Mammary epithelial cell (primary cell): ENCODE results near the gene FHIT.

Experiments
- EZH2 ChIP-seq: IDR thresholded peaks from 2 replicates; pipeline ENCODE4 v1.6.1; 2012; ENCODE audit warnings: low read length, inconsistent platforms, borderline replicate concordance
- TF ChIP-seq, protein P1 (sequence below), 2 donors: IDR thresholded peaks in 1 of 2; conservative IDR thresholded peaks in 1 of 2; 2 replicates each; pipeline ENCODE4 v1.5.1; 2011 to 2012; ENCODE audit warnings: inconsistent platforms in 2 of 2, low read length in 2 of 2, mild to moderate bottlenecking in 2 of 2, control low read depth in 1 of 2, low read depth in 1 of 2; ENCODE audit not compliant: insufficient read depth in 1 of 2; ENCODE audit errors: extremely low read depth in 1 of 2

DNA sequence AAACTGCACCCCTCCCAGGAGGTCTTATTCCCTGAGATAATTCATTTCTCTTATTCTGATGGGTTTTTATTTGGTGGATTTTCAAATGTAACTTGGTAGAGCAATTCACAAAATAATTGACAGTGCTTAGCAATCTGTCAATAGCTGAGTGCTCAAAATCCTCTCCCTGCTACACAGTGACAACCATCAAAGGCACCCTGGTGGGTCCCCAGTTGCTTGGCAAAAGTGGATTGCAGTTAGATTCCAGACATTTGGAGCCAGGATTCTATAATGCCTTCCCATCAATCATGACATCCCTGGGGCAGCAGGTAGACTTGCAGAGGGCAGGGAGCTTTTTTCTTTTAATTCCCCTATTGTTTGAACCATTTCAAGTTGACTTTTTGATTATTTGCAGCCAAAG, 59.0 kb downstream of the FHIT start:
- TF ChIP-seq, protein P1, sequence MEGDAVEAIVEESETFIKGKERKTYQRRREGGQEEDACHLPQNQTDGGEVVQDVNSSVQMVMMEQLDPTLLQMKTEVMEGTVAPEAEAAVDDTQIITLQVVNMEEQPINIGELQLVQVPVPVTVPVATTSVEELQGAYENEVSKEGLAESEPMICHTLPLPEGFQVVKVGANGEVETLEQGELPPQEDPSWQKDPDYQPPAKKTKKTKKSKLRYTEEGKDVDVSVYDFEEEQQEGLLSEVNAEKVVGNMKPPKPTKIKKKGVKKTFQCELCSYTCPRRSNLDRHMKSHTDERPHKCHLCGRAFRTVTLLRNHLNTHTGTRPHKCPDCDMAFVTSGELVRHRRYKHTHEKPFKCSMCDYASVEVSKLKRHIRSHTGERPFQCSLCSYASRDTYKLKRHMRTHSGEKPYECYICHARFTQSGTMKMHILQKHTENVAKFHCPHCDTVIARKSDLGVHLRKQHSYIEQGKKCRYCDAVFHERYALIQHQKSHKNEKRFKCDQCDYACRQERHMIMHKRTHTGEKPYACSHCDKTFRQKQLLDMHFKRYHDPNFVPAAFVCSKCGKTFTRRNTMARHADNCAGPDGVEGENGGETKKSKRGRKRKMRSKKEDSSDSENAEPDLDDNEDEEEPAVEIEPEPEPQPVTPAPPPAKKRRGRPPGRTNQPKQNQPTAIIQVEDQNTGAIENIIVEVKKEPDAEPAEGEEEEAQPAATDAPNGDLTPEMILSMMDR (conservative IDR thresholded peaks at IDR 0.05 in 1 of 2, IDR thresholded peaks at IDR 0.05 in 1 of 2; ENCODE audit: extremely low read depth in 1 of 2, insufficient read depth in 1 of 2, low read depth in 1 of 2, low read length in 2 of 2) = no peak
- no peak for TF ChIP-seq EZH2
